ENCODE data around the gene PKD1. TPM values are rescaled to one million over a fixed set of nuclear protein-coding genes. Genes with fewer than 3 reads are reported as not detected.

PKD1 gene
- total RNA-seq, 1 experiment from 2014 or later: 102 TPM

GRCh38 chr16:2090777-2091546 lies 44.7 kb downstream of the PKD1 start (continued):
- TF ChIP-seq HMGXB4 (CRISPR knock-in tag; IDR thresholded peaks at IDR 0.05) (peak; percentile 80; the same call in 1 of the 2 replicates), ZNF396 (CRISPR knock-in tag; IDR thresholded peaks at IDR 0.05; ENCODE audit: borderline replicate concordance) (no peak), OVOL2 (CRISPR knock-in tag; IDR thresholded peaks at IDR 0.05; ENCODE audit: borderline replicate concordance) (no peak), FOXJ3 (CRISPR knock-in tag; IDR thresholded peaks at IDR 0.05; ENCODE audit: borderline replicate concordance) (no peak), HMGA2 (CRISPR knock-in tag; IDR thresholded peaks at IDR 0.05) (no peak), ETV6 (CRISPR knock-in tag; IDR thresholded peaks at IDR 0.05) (peak; percentile 63; the same call in 1 of the 2 replicates), FOXP1 (CRISPR knock-in tag; IDR thresholded peaks at IDR 0.05; ENCODE audit: borderline replicate concordance) (peak; percentile 38; the same call in 1 of the 2 replicates), CTCF (IDR thresholded peaks at IDR 0.05) (no peak), NFYB (CRISPR knock-in tag; conservative IDR thresholded peaks at IDR 0.05; ENCODE audit: low read depth) (0 out of 2 replicates have a peak, but pooled peaks have one; percentile 19), FOXK1 (CRISPR knock-in tag; IDR thresholded peaks at IDR 0.05) (no peak; the same call in 1 of the 2 replicates), USF1 (CRISPR knock-in tag; IDR thresholded peaks at IDR 0.05) (no peak), ATF1 (CRISPR knock-in tag; IDR thresholded peaks at IDR 0.05) (no peak), FOXP4 (CRISPR knock-in tag; IDR thresholded peaks at IDR 0.05) (peak; percentile 58; the same call in 1 of the 2 replicates), ATF6 (CRISPR knock-in tag; IDR thresholded peaks at IDR 0.05) (no peak), SP1 (CRISPR knock-in tag; conservative IDR thresholded peaks at IDR 0.05) (peak; percentile 84), MXD4 (CRISPR knock-in tag; IDR thresholded peaks at IDR 0.05; ENCODE audit: borderline replicate concordance) (no peak), E2F5 (CRISPR knock-in tag; IDR thresholded peaks at IDR 0.05) (0 out of 2 replicates have a peak, but pooled peaks have one; percentile 62), ZBTB43 (CRISPR knock-in tag; IDR thresholded peaks at IDR 0.05) (0 out of 2 replicates have a peak, but pooled peaks have one; percentile 58), AFF4 (CRISPR knock-in tag; IDR thresholded peaks at IDR 0.05; ENCODE audit: borderline replicate concordance) (no peak)
